ENCODE data around the gene FLNB. TPM values are rescaled to one million over a fixed set of nuclear protein-coding genes. Genes with fewer than 3 reads are reported as not detected.

FLNB gene
- total and polyA plus RNA-seq, 2 of the 13 experiments (the other 11 are each of a cell fraction or from before 2014, with no cell fraction given): 106 to 130 TPM

GRCh38 chr3:58191361-58191991 is 183.3 kb downstream of the FLNB start (continued):
- no peak for TF ChIP-seq ZNF782 (CRISPR knock-in tag; IDR thresholded peaks at IDR 0.05; ENCODE audit: borderline replicate concordance)
- no peak for TF ChIP-seq ZNF616 (CRISPR knock-in tag; IDR thresholded peaks at IDR 0.05; ENCODE audit: low read depth)
- TF ChIP-seq RARA (CRISPR knock-in tag; IDR thresholded peaks at IDR 0.05): peak; percentile 89
- peak; percentile 56; the same call in 1 of the 2 replicates for TF ChIP-seq SOX13 (IDR thresholded peaks at IDR 0.05)
- peak in 1 of 2 experiments; percentile 92; a peak in 2 of 4 replicates for TF ChIP-seq SOX13 (CRISPR knock-in tag; conservative IDR thresholded peaks at IDR 0.05 in 1 of 2, IDR thresholded peaks at IDR 0.05 in 1 of 2)
- TF ChIP-seq ZNF33B (CRISPR knock-in tag; IDR thresholded peaks at IDR 0.05): no peak
- no peak for TF ChIP-seq NCOA1 (CRISPR knock-in tag; IDR thresholded peaks at IDR 0.05)
- TF ChIP-seq ATF1 (CRISPR knock-in tag; IDR thresholded peaks at IDR 0.05): no peak
- TF ChIP-seq KDM6A (CRISPR knock-in tag; IDR thresholded peaks at IDR 0.05; ENCODE audit: low read depth): peak; percentile 71; the same call in 1 of the 2 replicates
- TF ChIP-seq ELF1 (CRISPR knock-in tag; IDR thresholded peaks at IDR 0.05): no peak
- peak; percentile 57 for TF ChIP-seq HIC2 (CRISPR knock-in tag; IDR thresholded peaks at IDR 0.05; ENCODE audit: low read depth)
- 0 out of 2 replicates have a peak, but pooled peaks have one; percentile 12 for TF ChIP-seq ZXDC (CRISPR knock-in tag; IDR thresholded peaks at IDR 0.05)
- no peak for TF ChIP-seq AKAP8 (CRISPR knock-in tag; IDR thresholded peaks at IDR 0.05)
- no peak; the same call in 1 of the 2 replicates for TF ChIP-seq ZNF788 (CRISPR knock-in tag; IDR thresholded peaks at IDR 0.05; ENCODE audit: borderline replicate concordance)
- no peak for TF ChIP-seq ZFAT (CRISPR knock-in tag; conservative IDR thresholded peaks at IDR 0.05)
- TF ChIP-seq DMTF1 (CRISPR knock-in tag; IDR thresholded peaks at IDR 0.05): no peak
- no peak for TF ChIP-seq ZSCAN29 (CRISPR knock-in tag; conservative IDR thresholded peaks at IDR 0.05)
- TF ChIP-seq NR2F2 (IDR thresholded peaks at IDR 0.05; ENCODE audit: borderline replicate concordance, low read depth): peak; percentile 81
- TF ChIP-seq MTERF4 (CRISPR knock-in tag; IDR thresholded peaks at IDR 0.05): no peak
- no peak for TF ChIP-seq SMARCE1 (IDR thresholded peaks at IDR 0.05; ENCODE audit: borderline replicate concordance)
- no peak for TF ChIP-seq ZNF589 (CRISPR knock-in tag; conservative IDR thresholded peaks at IDR 0.05)
- TF ChIP-seq DMAP1 (CRISPR knock-in tag; IDR thresholded peaks at IDR 0.05): no peak
